PC-3 (cell line): ENCODE data around the gene PTPRN2.

ENCODE experiments used
- CTCF ChIP-seq: fragments of 300-600 bp; sonication (generic); conservative IDR thresholded peaks from 2 replicates; pipeline ENCODE4 v1.5.1; 2017; ENCODE audit warnings: antibody characterized with exemption, low read depth, mild to moderate bottlenecking, low read length
- EZH2phosphoT487 ChIP-seq: fragments of 300-600 bp; sonication (generic); IDR thresholded peaks from 2 replicates; pipeline ENCODE4 v1.6.1; 2018; ENCODE audit warnings: mild to moderate bottlenecking, antibody characterized with exemption, low read length, borderline replicate concordance

GRCh38 chr7:158611541-158611940 lies 23.9 kb upstream of the PTPRN2 start:
- TF ChIP-seq CTCF (no peak), EZH2phosphoT487 (no peak)
